Ishikawa (cell line): ENCODE data around the gene RAB11B.

ENCODE experiments used
- CEBPB ChIP-seq: IDR thresholded peaks from 2 replicates; pipeline ENCODE4 v1.6.1; 2012
- CREB1 ChIP-seq: IDR thresholded peaks from 2 replicates; pipeline ENCODE4 v1.6.1; 2012; ENCODE audit warnings: low read depth
- EGR1 ChIP-seq: IDR thresholded peaks from 2 replicates; pipeline ENCODE4 v1.6.1; 2012
- EP300 ChIP-seq: IDR thresholded peaks from 2 replicates; pipeline ENCODE4 v1.6.1; 2012; ENCODE audit warnings: borderline replicate concordance
- FOXM1 ChIP-seq: IDR thresholded peaks from 2 replicates; pipeline ENCODE4 v1.6.1; 2012; ENCODE audit warnings: low read depth, borderline replicate concordance
- NFIC ChIP-seq: IDR thresholded peaks from 2 replicates; pipeline ENCODE4 v1.6.1; 2012
- RAD21 ChIP-seq: IDR thresholded peaks from 2 replicates; pipeline ENCODE4 v1.6.1; 2012; ENCODE audit warnings: low read depth
- TAF1 ChIP-seq: IDR thresholded peaks from 2 replicates; pipeline ENCODE4 v1.6.1; 2012; ENCODE audit warnings: low read depth, mild to moderate bottlenecking
- USF1 ChIP-seq: IDR thresholded peaks from 2 replicates; pipeline ENCODE4 v1.6.1; 2012
- YY1 ChIP-seq: IDR thresholded peaks from 2 replicates; pipeline ENCODE4 v1.6.1; 2012; ENCODE audit warnings: low read depth
- ZBTB7A ChIP-seq: IDR thresholded peaks from 2 replicates; pipeline ENCODE4 v1.6.1; 2012; ENCODE audit warnings: low read depth
- TF ChIP-seq, protein P1 (sequence below): IDR thresholded peaks from 2 replicates; pipeline ENCODE4 v1.6.1; 2012
- TF ChIP-seq, protein P2 (sequence below): IDR thresholded peaks from 2 replicates; pipeline ENCODE4 v1.6.1; 2012; ENCODE audit warnings: low read depth, mild to moderate bottlenecking

- no peak for TF ChIP-seq EGR1
- TF ChIP-seq CREB1, result no peak
- TF ChIP-seq NFIC, result no peak
- TF ChIP-seq RAD21, result no peak
- TF ChIP-seq, protein P1, sequence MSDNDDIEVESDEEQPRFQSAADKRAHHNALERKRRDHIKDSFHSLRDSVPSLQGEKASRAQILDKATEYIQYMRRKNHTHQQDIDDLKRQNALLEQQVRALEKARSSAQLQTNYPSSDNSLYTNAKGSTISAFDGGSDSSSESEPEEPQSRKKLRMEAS, result no peak
- no peak for TF ChIP-seq CEBPB
- TF ChIP-seq EP300, result no peak
- TF ChIP-seq, protein P2, sequence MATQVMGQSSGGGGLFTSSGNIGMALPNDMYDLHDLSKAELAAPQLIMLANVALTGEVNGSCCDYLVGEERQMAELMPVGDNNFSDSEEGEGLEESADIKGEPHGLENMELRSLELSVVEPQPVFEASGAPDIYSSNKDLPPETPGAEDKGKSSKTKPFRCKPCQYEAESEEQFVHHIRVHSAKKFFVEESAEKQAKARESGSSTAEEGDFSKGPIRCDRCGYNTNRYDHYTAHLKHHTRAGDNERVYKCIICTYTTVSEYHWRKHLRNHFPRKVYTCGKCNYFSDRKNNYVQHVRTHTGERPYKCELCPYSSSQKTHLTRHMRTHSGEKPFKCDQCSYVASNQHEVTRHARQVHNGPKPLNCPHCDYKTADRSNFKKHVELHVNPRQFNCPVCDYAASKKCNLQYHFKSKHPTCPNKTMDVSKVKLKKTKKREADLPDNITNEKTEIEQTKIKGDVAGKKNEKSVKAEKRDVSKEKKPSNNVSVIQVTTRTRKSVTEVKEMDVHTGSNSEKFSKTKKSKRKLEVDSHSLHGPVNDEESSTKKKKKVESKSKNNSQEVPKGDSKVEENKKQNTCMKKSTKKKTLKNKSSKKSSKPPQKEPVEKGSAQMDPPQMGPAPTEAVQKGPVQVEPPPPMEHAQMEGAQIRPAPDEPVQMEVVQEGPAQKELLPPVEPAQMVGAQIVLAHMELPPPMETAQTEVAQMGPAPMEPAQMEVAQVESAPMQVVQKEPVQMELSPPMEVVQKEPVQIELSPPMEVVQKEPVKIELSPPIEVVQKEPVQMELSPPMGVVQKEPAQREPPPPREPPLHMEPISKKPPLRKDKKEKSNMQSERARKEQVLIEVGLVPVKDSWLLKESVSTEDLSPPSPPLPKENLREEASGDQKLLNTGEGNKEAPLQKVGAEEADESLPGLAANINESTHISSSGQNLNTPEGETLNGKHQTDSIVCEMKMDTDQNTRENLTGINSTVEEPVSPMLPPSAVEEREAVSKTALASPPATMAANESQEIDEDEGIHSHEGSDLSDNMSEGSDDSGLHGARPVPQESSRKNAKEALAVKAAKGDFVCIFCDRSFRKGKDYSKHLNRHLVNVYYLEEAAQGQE, result no peak
- no peak for TF ChIP-seq ZBTB7A
- no peak for TF ChIP-seq FOXM1
- TF ChIP-seq YY1, result no peak
- no peak for TF ChIP-seq TAF1
- no peak for TF ChIP-seq USF1
Observed at GRCh38 chr19:8388612-8388958, 1.6 kb upstream of the RAB11B start.
